ENCODE measurements around the gene LRP2. TPM values are rescaled to one million over a fixed set of nuclear protein-coding genes. Genes with fewer than 3 reads are reported as not detected.

Gene LRP2
- total RNA-seq, 1 experiment from 2014 or later, result 0.59 TPM

- TF ChIP-seq ATF6 (CRISPR knock-in tag; IDR thresholded peaks at IDR 0.05), result no peak
- TF ChIP-seq TP53 (CRISPR knock-in tag; IDR thresholded peaks at IDR 0.05), result no peak
- no peak for TF ChIP-seq EMX1 (CRISPR knock-in tag; IDR thresholded peaks at IDR 0.05)
- no peak for TF ChIP-seq IRF2 (CRISPR knock-in tag; IDR thresholded peaks at IDR 0.05; ENCODE audit: borderline replicate concordance, low read depth)
- TF ChIP-seq PRDM15 (CRISPR knock-in tag; IDR thresholded peaks at IDR 0.05), result no peak
- TF ChIP-seq ATF1 (CRISPR knock-in tag; IDR thresholded peaks at IDR 0.05), result no peak
- no peak for TF ChIP-seq IRF1 (CRISPR knock-in tag; IDR thresholded peaks at IDR 0.05)
- no peak for TF ChIP-seq CDX4 (CRISPR knock-in tag; IDR thresholded peaks at IDR 0.05; ENCODE audit: borderline replicate concordance)
Observed at GRCh38 chr2:169093535-169093934, 268.8 kb downstream of the LRP2 start (continued).

GRCh38 chr2:169091761-169092519, 270.4 kb downstream of the LRP2 start:
- Mint-ChIP-seq H3K27ac (no peak overlapping the region), H3K9me3 (no peaks in the 10 kb centered on the region; the same call in 1 of the 2 replicates), H3K36me3 (no peaks in the 10 kb centered on the region), H3K27me3 (ENCODE audit: low read depth) (peaks cover 5% of the 10 kb centered on the region), H3K4me1 (peaks cover 8% of the 10 kb centered on the region), H3K4me3 (no peak overlapping the region)
- ChIA-PET POLR2A (no interaction called here), CTCF (no interaction called here)
- TF ChIP-seq CDX4 (CRISPR knock-in tag; IDR thresholded peaks at IDR 0.05; ENCODE audit: borderline replicate concordance) (no peak), RORB (CRISPR knock-in tag; IDR thresholded peaks at IDR 0.05) (no peak)
- ATAC-seq (no peak), DNase-seq (ENCODE audit: low spot score) (no peak)

- Mint-ChIP-seq H3K27me3 (ENCODE audit: low read depth) (peaks cover 5% of the 10 kb centered on the region), H3K9me3 (no peaks in the 10 kb centered on the region; the same call in 1 of the 2 replicates), H3K4me1 (peaks cover 8% of the 10 kb centered on the region), H3K36me3 (no peaks in the 10 kb centered on the region), H3K27ac (no peak overlapping the region), H3K4me3 (no peak overlapping the region)
- TF ChIP-seq HMGA2 (CRISPR knock-in tag; IDR thresholded peaks at IDR 0.05), result peak; percentile 35; the same call in 1 of the 2 replicates
- TF ChIP-seq FOXJ3 (CRISPR knock-in tag; IDR thresholded peaks at IDR 0.05; ENCODE audit: borderline replicate concordance), result no peak
- no peak for DNase-seq (ENCODE audit: low spot score)
- ChIA-PET CTCF (no interaction called here), POLR2A (no interaction called here)
- ATAC-seq, result no peak
Observed at GRCh38 chr2:169091256-169091655, 271.1 kb downstream of the LRP2 start.

All from WTC11 (cell line).